ENCODE measurements around the gene RAB36.

RAB36 gene

GRCh38 chr22:23113847-23114720, 31.2 kb upstream of the RAB36 start:
- DNase-seq (ENCODE audit: low read depth, low spot score) = no peak
- TF ChIP-seq CTCF (IDR thresholded peaks at IDR 0.05; ENCODE audit: low read depth, low read length) = no peak
- in situ Hi-C loops (cut with HindIII; ENCODE audit: low sequenced_read_pairs) = no loop called here
- no peak overlapping the region for H3K4me3 ChIP-seq (ENCODE audit: low read depth, low read length)

GRCh38 chr22:23114721-23115020, 30.6 kb upstream of the RAB36 start:
- H3K4me3 ChIP-seq (ENCODE audit: low read depth, low read length) = no peak overlapping the region
- TF ChIP-seq CTCF (IDR thresholded peaks at IDR 0.05; ENCODE audit: low read depth, low read length) = no peak
- DNase-seq (ENCODE audit: low read depth, low spot score) = no peak
- in situ Hi-C loops (cut with HindIII; ENCODE audit: low sequenced_read_pairs) = no loop called here

GRCh38 chr22:23115369-23115768, 29.9 kb upstream of the RAB36 start:
- no peak for DNase-seq (ENCODE audit: low read depth, low spot score)
- in situ Hi-C loops (cut with HindIII; ENCODE audit: low sequenced_read_pairs) = no loop called here
- no peak for TF ChIP-seq CTCF (IDR thresholded peaks at IDR 0.05; ENCODE audit: low read depth, low read length)
- H3K4me3 ChIP-seq (ENCODE audit: low read depth, low read length) = no peak overlapping the region

- in situ Hi-C loops (cut with HindIII; ENCODE audit: low sequenced_read_pairs) = no loop called here
- H3K4me3 ChIP-seq (ENCODE audit: low read depth, low read length) = no peak overlapping the region
- no peak for DNase-seq (ENCODE audit: low read depth, low spot score)
- no peak for TF ChIP-seq CTCF (IDR thresholded peaks at IDR 0.05; ENCODE audit: low read depth, low read length)
Measured at GRCh38 chr22:23115825-23116494, 29.3 kb upstream of the RAB36 start.

- H3K4me3 ChIP-seq (ENCODE audit: low read depth, low read length) = no peak overlapping the region
- DNase-seq (ENCODE audit: low read depth, low spot score) = no peak
- in situ Hi-C loops (cut with HindIII; ENCODE audit: low sequenced_read_pairs) = no loop called here
- no peak for TF ChIP-seq CTCF (IDR thresholded peaks at IDR 0.05; ENCODE audit: low read depth, low read length)
Measured at GRCh38 chr22:23116506-23117263, 28.6 kb upstream of the RAB36 start.

- in situ Hi-C loops (cut with HindIII; ENCODE audit: low sequenced_read_pairs) = no loop called here
- H3K4me3 ChIP-seq (ENCODE audit: low read depth, low read length) = no peak overlapping the region
- no peak for TF ChIP-seq CTCF (IDR thresholded peaks at IDR 0.05; ENCODE audit: low read depth, low read length)
Measured at GRCh38 chr22:23117275-23117674, 28.0 kb upstream of the RAB36 start.

More at GRCh38 chr22:23117275-23117674, 28.0 kb upstream of the RAB36 start:
- no peak for DNase-seq (ENCODE audit: low read depth, low spot score)

All from astrocyte of the spinal cord (primary cell).